ENCODE results near the gene SLX1A.
"Not testable (repeated sequence)": the region's sequence is repeated elsewhere in the genome, so short reads cannot be mapped to it uniquely, and the experiment has no call there.

Gene SLX1A

DNA sequence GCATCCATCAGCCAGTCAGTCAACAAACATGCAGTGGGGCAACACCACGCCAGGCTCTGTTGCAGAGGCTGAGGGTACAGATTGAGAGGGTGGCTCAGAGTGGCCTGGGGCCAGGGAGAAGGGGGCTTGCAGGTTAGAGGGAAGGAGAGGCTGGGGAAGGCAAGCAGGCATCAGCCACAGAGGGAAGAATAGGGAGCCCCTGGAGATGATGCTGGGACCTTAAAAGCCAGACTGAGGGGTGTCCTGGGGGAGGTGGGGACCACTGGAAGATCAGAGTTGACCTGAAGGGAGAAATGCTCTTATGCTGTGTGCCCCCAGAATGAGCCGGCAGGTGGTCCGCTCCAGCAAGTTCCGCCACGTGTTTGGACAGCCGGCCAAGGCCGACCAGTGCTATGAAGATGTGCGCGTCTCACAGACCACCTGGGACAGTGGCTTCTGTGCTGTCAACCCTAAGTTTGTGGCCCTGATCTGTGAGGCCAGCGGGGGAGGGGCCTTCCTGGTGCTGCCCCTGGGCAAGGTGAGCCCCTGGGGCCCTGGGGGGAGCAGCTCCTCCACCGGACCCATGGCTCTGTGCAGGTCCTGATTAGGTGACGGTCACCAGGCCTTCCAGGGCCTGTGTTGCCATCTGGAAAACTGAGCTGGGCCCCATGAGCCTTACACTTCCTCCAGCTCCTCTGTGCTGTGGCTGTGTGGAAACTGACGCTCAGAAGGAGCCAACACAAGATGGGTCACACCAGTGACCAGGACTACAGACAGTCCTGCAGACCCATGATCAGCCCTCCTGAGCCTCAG is 8.6 kb upstream of the SLX1A start:
- DNase-seq = no peak

DNA sequence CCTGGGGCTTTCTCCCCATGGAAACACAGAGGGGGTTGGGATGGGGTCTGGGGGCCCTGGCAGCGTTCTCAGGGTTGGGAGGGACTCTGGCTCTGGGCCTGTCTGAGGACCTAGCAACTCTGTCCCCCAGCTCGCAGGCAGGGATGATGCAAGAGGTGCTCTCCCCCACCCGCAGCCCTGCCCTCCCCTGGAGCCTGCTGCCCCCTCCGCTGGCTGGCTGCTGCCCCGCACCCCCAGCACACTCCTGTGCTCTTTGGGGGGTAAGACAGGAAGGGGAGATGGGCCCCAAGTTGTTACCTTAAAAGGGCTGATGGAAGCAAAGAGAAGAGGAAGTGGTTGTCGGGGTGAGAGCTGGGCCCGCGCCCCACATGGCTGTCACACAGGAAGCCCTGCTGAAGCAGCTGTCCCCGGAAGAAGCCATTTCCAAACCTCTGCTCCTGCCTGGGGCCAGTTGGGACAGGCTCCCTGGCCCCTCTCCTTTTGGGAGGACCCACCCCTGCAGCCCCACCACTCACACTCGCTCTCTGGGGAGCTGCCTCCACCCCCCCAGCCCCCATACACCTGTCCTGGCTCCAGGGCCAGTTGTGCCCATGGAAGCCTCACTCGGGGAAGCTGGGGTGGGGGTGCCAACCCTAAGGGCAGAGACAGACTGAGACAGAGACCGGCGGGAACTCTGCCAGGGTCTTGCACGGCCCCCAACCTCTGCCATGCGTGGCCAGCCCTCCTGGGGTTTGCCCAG is 7.8 kb upstream of the SLX1A start:
- no peak for DNase-seq

DNA sequence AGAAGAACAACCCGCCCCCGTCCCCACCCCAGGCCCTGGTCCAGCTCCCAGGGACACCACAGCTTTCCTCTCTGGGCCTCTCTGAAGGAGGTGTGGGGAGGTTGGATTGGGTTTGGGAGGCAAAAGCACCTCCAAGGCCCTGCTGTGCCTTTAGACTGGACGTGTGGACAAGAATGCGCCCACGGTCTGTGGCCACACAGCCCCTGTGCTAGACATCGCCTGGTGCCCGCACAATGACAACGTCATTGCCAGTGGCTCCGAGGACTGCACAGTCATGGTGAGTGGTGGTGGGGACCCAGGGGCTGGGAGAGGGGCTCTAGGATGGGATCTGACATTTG is 7.3 kb upstream of the SLX1A start:
- DNase-seq = no peak

DNA sequence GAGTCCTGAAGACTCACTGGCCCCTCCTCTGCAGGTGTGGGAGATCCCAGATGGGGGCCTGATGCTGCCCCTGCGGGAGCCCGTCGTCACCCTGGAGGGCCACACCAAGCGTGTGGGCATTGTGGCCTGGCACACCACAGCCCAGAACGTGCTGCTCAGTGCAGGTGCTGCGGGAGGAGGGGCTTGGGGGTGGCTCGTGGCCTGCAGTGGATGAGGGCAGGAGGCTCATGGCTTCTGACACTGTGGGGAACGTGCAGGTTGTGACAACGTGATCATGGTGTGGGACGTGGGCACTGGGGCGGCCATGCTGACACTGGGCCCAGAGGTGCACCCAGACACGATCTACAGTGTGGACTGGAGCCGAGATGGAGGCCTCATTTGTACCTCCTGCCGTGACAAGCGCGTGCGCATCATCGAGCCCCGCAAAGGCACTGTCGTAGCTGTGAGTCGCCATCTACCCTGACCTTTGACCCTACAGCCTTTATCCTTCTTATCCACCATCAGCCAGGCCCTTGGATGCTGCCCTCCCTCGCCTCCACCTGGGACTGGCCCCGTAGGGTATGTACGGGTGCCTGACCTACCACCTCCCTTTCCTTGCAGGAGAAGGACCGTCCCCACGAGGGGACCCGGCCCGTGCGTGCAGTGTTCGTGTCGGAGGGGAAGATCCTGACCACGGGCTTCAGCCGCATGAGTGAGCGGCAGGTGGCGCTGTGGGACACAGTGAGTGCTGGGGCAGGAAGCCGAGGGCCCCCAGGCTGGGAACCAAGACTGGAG is 6.7 kb upstream of the SLX1A start:
- DNase-seq = no peak

- DNase-seq = no peak
These were observed 6.2 kb upstream of the SLX1A start for GRCh38 chr16:30187556-30187865.

- no peak for DNase-seq
These were observed 5.6 kb upstream of the SLX1A start for GRCh38 chr16:30187971-30188561.

- not testable (repeated sequence) for DNase-seq
These were observed 2.5 kb upstream of the SLX1A start for GRCh38 chr16:30191158-30191557.

DNA sequence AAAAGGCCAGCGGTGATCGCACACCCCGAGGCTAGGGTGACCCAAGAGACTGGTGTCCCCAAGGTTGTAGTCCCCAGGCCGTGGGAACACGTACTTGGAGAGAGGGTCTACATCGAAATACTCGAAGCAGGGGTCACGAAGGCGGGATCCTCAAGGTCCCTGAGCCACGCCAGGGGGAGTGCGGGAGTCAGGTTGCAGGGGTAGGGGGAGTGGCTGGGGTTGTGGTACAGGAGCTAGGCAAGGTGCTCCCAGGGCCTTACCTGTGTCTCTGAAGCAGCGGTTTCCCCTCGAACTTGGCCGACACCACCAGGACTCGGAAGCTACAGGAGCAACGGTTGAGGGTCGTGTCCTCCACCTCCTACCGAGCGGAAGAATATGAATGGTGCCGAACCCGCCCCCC is 577 bp upstream of the SLX1A start:
- not testable (repeated sequence) for DNase-seq

DNA sequence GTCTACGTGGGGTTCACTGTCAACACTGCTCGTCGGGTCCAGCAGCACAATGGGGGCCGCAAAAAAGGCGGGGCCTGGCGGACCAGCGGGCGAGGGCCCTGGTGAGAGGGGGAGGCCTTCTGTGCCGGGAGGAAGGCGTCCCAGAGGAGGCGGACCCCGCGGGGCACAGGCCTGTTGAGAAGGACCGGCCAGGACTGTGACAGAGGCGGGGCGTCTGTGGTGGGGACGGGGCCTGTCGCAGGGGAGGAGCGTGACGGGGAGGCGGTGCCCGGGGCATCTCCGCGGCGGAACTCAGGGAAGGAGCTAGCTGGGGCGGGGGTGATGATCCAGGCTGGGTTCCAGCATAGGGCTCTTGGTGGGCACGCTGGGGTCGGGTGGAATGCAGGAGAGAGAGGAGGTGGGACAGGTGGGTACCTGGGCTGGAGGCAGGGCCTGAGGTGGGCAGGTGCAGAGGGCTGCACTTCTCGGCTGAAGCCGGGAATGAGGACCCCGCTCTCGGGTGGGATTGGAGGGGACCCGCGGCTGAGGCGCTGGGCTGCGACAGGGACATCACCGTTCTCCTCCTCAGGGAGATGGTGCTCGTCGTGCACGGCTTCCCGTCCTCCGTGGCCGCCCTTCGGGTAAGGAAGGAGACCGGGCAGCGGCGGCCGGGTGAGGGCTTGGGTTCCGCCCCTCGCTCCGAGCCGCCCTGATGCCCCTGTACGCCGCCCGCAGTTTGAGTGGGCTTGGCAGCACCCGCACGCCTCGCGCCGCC is 674 bp downstream of the SLX1A start:
- DNase-seq = not testable (repeated sequence)

- not testable (repeated sequence) for DNase-seq
These were observed 3.3 kb downstream of the SLX1A start for GRCh38 chr16:30197001-30197400.

- not testable (repeated sequence) for DNase-seq
These were observed 5.4 kb downstream of the SLX1A start, which contains the start of gene SULT1A3 for GRCh38 chr16:30199049-30199448. Gene SULT1A3, plus strand, starts transcription at chr16:30199255. Its CDS starts 1,474 bp downstream, at chr16:30200729.

GRCh38 chr16:30199608-30200343 is 6.1 kb downstream of the SLX1A start:
- DNase-seq = not testable (repeated sequence)

DNA sequence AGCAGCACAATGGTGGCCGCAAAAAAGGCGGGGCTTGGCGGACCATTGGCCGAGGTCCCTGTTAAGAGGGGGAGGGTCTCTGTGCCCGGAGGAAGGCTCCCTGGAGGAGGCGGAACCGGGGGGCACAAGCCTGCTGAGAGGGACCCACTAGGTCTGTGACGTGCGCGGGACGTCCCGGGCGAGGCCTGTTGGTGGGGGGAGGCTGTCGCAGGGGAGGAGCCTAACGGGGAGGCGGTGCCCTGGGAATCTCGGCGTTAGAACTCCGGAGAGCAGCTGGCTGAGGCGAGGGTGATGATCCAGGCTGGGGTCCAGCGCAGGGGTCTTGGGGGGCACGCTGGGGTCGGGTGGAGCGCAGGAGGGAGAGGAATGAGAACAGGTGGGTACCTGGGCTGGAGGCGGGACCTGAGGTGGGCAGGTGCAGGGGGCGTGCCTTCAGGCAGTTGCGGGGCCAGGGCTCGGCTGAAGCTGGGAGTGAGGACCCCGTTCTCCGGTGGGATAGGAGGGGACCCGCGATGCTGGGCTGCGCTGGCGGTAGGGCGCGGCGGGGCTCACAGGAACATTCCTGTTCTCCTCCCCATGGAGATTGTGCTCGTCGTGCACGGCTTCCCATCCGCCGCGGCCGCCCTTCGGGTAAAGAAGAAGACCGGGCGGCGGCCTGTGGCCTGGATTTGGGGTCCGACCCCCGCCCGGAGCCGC is 12.0 kb downstream of the SLX1A start:
- not testable (repeated sequence) for DNase-seq

DNA sequence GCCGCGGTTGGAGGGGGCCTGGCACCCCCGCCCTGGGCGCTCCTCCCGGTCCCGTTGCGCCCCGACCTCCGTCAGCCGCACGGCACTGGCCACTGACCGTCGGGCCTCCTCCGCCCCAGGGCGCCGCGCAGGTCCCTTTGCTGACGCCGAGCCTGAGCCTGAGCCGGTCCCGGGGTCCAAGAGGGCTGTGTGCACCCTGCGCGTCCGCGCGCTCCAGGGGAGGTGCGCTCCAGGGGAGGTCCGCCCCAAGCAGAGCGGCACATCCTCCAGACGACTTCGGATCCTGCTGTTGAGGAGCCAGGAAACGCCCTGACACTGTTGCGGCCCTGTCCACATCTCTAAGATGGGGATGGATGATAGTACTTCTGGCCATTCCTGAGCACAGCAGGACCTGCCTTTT is 12.6 kb downstream of the SLX1A start:
- DNase-seq = not testable (repeated sequence)

DNA sequence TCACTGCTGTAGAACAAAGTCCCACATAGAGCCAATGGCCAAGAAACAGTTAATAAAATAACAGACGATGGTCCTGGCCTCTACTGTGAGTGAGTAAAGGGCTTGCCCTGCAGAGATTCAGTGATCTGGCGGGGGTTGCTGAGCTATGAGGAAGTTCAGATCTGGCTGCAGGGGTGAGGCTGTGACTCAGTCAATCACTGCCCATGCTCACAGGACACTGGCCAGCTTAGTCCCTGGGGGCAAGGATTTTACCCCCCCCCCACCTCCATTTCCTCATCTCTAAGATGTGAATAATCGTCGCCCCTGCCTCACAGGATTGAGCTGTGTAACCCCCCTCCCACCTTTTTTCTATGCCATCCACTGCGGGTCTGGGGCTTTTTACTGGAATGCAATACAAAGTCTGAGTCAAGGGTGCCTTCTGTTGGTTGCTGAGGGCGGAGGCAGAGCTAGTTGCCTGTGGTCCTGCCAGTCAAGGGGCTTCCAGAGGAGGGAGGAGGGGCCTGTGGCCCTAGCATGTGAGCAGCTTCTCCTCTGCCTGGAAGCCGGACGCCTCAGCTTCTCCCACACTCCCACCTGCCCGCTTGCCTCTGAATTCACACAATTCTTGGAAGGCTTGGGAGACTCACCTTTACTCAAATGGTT is 13.5 kb downstream of the SLX1A start:
- DNase-seq = not testable (repeated sequence)

GRCh38 chr16:30209032-30209431 is 15.4 kb downstream of the SLX1A start:
- not testable (repeated sequence) for DNase-seq

DNA sequence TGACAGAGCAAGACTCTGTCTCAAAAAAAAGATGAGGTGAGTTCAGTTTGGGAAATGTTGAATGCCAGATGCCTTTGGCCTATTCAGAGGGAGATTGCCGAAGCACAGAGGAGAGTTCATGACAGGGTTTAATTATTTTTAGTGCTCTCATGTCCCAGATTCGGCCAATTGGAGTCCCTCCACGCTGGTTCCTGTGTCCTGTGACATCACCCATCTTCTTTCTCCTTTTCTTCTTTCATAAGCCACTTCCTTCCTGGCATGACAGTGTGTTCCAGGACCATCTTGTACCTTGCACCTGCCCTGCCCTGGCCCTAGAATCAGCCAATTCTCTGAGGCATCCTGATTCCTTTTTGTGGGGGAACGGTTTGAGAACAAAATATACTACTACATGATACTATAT is 17.7 kb downstream of the SLX1A start:
- DNase-seq = not testable (repeated sequence)

GRCh38 chr16:30217082-30217481 is 23.4 kb downstream of the SLX1A start:
- DNase-seq = not testable (repeated sequence)
